ENCODE measurements around the gene NUCB1.

The NUCB1 gene

DNA sequence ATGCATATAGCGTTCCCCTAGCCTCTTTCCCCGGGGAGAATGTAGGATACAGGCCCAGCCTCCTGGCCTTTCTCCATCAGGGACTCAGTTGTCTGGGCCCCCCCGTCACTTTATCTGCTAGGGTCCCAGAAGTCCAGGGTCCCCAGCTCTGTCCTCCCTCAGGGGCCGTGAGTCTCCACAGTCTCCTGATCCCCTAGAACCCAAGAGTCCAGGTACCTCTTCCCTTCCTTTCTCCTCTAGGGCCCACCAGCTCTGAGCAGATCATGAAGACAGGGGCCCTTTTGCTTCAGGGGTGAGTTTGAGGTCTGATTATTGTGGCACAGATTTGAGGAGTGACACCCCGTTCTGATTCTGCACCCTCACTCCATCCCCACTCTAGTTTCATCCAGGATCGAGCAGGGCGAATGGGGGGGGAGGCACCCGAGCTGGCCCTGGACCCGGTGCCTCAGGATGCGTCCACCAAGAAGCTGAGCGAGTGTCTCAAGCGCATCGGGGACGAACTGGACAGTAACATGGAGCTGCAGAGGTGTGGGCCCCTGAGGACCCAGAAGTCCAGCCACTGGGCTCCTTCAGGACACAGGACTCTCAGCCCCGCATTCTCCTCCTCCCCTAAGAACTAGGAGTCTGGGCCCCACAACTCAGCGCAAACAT, 55.3 kb downstream of the NUCB1 start:
- TF ChIP-seq, protein P1, sequence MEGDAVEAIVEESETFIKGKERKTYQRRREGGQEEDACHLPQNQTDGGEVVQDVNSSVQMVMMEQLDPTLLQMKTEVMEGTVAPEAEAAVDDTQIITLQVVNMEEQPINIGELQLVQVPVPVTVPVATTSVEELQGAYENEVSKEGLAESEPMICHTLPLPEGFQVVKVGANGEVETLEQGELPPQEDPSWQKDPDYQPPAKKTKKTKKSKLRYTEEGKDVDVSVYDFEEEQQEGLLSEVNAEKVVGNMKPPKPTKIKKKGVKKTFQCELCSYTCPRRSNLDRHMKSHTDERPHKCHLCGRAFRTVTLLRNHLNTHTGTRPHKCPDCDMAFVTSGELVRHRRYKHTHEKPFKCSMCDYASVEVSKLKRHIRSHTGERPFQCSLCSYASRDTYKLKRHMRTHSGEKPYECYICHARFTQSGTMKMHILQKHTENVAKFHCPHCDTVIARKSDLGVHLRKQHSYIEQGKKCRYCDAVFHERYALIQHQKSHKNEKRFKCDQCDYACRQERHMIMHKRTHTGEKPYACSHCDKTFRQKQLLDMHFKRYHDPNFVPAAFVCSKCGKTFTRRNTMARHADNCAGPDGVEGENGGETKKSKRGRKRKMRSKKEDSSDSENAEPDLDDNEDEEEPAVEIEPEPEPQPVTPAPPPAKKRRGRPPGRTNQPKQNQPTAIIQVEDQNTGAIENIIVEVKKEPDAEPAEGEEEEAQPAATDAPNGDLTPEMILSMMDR (IDR thresholded peaks at IDR 0.05; ENCODE audit: low read depth, low read length): no peak
- peaks cover 24% of the 10 kb centered on the region for H3K36me3 ChIP-seq

DNA sequence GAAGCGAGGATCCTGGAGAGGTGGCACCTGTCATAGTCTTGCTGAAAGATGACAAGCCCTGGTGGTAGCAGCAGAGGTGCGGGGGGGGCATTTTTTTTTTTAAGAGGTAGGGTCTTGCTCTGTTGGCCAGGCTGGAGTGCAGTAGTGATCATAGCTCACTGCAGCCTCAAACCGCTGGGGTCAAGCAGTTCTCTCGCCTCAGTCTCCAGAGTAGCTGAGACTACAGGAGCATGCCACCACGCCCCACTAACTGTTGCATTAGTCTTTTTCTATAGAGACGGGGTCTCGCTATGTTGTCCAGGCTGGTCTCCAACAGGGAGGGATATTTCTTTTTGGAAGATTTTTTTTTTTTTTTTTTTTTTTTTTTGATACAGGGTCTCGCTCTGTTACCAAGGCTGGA, 57.9 kb downstream of the NUCB1 start:
- H3K27me3 ChIP-seq (ENCODE audit: insufficient read depth, low read depth, severe bottlenecking): no peaks in the 10 kb centered on the region
- TF ChIP-seq, protein P1 (IDR thresholded peaks at IDR 0.05; ENCODE audit: low read depth, low read length): no peak
- no peaks in the 10 kb centered on the region for H3K9me3 ChIP-seq (ENCODE audit: severe bottlenecking)

More for the DNA sequence above, 55.3 kb downstream of the NUCB1 start:
- H3K9me3 ChIP-seq (ENCODE audit: severe bottlenecking): no peaks in the 10 kb centered on the region
- H3K27me3 ChIP-seq (ENCODE audit: insufficient read depth, low read depth, severe bottlenecking): no peaks in the 10 kb centered on the region
- H3K27ac ChIP-seq: peak overlapping the region; percentile 97
- no peak for DNase-seq
- H3K4me3 ChIP-seq (ENCODE audit: low read depth, low read length): peak overlapping the region; percentile 96

DNA sequence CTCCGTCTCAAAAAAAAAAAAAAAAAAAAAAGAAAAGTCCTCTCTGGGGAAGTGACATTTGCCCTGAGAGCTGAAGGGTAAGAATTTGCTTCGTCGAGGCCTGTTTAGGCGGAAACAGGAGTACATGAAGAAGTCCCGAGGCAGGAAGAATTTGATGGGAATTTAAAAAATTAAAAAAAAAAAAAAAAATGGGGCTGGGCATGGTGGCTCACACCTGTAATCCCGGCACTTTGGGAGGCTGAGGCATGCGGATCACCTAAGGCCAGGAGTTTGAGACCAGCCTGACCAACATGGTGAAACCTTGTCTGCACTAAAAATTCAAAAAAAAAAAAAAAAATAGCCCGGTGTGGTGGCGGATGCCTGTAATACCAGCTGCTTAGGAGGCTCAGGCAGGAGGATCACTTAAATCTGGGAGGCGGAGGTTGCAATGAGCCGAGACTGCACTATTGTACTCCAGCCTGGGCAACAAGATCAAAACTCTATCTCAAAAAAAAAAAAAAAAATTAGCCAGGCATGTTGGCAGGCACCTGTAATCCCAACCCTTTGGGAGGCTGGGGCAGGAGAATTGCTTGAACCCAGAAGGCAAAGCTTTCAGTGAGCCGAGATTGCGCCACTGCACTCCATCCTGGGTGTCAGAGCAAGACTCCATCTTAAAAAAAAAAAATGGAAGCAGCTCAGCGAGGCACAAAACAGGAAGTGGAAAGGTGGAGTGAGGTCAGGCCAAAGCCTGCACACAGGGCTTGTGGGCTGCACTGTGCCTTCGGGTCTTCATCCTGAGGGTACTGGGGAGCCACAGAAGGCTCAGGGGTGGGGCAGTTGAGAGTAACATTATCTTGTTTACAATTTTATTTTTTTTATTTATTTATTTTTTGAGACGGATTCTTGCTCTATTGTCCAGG, 59.5 kb downstream of the NUCB1 start:
- Histone ChIP-seq H3K9me3 (ENCODE audit: severe bottlenecking) (no peaks in the 10 kb centered on the region), H3K36me3 (peaks cover 30% of the 10 kb centered on the region), H3K27ac (no peak overlapping the region), H3K4me3 (ENCODE audit: low read depth, low read length) (no peak overlapping the region), H3K27me3 (ENCODE audit: insufficient read depth, low read depth, severe bottlenecking) (no peaks in the 10 kb centered on the region)
- DNase-seq: no peak
- TF ChIP-seq, protein P1 (IDR thresholded peaks at IDR 0.05; ENCODE audit: low read depth, low read length): no peak

More for the DNA sequence above, 57.9 kb downstream of the NUCB1 start:
- peaks cover 30% of the 10 kb centered on the region for H3K36me3 ChIP-seq
- no peak overlapping the region for H3K27ac ChIP-seq
- no peak overlapping the region for H3K4me3 ChIP-seq (ENCODE audit: low read depth, low read length)
- no peak for DNase-seq

DNA sequence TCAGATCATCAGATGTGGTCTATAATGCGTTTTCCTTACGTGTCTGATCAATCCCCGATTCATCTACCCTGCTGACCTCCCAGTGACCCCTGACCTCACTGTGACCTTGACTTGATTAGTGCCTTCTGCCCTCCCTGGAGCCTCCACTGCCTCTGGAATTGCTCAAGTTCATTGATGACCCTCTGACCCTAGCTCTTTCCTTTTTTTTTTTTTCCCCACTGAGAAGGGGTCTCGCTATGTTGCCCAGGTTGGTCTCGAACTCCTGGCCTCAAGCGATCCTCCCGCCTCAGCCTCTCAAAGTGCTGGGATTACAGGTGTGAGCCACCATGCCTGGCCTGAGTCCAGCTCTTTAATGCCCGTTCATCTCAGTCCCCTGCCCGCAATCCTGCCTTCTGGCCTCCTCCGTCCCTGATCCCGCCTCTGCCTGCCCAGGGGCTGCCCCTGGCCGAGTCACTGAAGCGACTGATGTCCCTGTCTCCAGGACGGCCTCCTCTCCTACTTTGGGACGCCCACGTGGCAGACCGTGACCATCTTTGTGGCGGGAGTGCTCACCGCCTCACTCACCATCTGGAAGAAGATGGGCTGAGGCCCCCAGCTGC, 61.0 kb downstream of the NUCB1 start:
- H3K9me3 ChIP-seq (ENCODE audit: severe bottlenecking): no peaks in the 10 kb centered on the region
- TF ChIP-seq, protein P1 (IDR thresholded peaks at IDR 0.05; ENCODE audit: low read depth, low read length): no peak
- no peak overlapping the region for H3K4me3 ChIP-seq (ENCODE audit: low read depth, low read length)
- DNase-seq: no peak
- H3K36me3 ChIP-seq: peaks cover 27% of the 10 kb centered on the region
- H3K27ac ChIP-seq: no peak overlapping the region
- no peaks in the 10 kb centered on the region for H3K27me3 ChIP-seq (ENCODE audit: insufficient read depth, low read depth, severe bottlenecking)

DNA sequence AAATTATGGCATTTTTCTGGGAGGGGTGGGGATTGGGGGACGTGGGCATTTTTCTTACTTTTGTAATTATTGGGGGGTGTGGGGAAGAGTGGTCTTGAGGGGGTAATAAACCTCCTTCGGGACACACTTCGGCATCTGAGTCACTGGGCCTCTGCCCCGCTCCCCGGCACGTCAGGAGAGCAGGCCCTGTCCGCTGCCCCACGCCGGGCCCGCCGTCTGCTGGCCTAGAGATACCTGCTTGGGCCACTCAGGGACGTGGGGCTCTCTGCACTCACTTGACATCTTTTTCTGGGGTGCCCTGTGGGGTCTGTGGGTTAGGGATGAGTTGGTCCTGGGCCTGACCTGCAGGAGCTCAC, 61.5 kb downstream of the NUCB1 start:
- DNase-seq: no peak
- no peak overlapping the region for H3K4me3 ChIP-seq (ENCODE audit: low read depth, low read length)

More for the DNA sequence above, 61.5 kb downstream of the NUCB1 start:
- Histone ChIP-seq H3K27ac (peak overlapping the region; percentile 19; the same call in 1 of the 2 replicates), H3K27me3 (ENCODE audit: insufficient read depth, low read depth, severe bottlenecking) (no peaks in the 10 kb centered on the region), H3K36me3 (peaks cover 29% of the 10 kb centered on the region), H3K9me3 (ENCODE audit: severe bottlenecking) (peaks cover 4% of the 10 kb centered on the region)
- TF ChIP-seq, protein P1 (IDR thresholded peaks at IDR 0.05; ENCODE audit: low read depth, low read length): no peak

Data from WERI-Rb-1 (cell line).